Stimulated activated CD8-positive, alpha-beta memory T cell treated with anti-CD3 and anti-CD28 coated beads, Interleukin-7, amount 100 ng/mL, for 24 hours (primary cell): Measurements from ENCODE around the gene BNC2.

Source experiments
- DNase-seq: peaks from one replicate; pipeline ENCODE4 v3.0.0-alpha.2; 2020; ENCODE audit warnings: low read depth

Gene BNC2

DNA sequence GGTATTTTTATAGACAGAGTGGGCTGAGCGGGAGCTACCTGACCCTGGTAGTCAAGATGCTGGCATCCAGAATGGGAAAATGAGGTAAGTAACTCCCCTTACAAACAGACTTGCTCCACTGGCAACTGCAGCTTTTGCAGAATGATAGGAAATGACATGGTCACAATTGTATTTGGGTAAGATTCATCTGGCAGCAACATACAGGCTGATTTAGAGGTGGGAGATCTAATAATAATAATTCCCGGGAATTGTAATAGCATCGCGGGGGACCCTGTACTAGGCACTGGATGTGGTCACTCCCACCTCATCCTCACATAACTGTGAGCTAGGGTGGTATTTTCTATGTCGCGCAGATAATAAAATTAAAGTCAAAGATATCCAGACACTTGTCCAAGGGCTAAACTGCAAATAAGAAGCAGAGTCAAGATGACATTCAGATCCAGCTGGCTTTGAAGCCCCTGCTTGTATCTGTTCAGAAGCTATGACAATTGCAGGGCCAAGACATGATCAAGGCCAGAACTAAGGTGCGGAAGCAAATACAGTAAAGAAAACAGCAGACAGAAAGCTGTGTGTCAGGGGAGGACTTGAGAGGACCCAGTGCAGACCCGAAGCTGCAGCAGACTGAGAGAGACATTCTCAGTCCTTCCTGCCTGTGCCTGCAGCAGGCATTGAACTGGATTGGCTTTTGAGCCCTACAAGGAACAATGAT lies 507.2 kb downstream of the BNC2 start:
- no peak for DNase-seq

DNA sequence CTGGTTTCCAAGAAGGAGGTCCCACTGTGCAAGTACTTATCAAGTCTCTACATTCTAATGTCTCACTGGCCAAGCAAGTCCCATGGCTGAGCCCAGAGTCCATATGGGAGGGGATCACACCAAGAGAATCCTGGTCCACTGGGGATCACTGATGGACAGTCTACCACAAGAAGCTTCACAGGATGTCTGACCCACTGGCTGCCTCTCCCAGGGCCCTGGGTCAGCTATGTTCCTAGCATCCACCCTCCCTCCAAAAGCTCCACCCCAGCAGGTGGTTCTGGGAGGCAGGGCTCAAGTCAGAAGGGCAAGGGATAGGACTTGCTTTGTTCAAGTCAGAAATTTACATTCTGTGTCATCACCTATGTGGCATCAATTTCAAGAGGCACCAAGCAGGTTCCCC lies 508.5 kb downstream of the BNC2 start:
- DNase-seq: no peak

- no peak for DNase-seq
Measured at GRCh38 chr9:16361118-16361517, 509.4 kb downstream of the BNC2 start.

DNA sequence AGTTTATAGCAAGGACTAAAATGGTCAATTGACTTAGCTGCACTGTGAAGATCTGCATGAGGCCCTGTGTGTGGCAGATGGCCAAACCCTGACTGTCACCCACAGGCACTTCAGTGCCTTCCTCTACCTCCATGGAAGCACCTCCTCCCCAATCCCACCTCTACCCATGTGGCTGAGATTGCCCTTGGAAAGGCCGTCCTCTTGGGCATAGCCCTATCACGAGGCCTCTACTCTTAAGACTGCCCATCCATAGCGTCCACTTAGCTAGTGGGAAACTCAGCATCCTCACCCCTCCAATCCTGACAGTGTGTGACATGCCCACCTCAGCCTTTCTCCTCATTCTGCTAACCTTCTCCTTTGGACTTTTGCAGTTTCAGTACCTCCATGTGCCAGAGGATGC lies 510.2 kb downstream of the BNC2 start:
- no peak for DNase-seq
